Immature natural killer cell (primary cell): ENCODE results near the gene SLFN5. TPM values are rescaled to one million over a fixed set of nuclear protein-coding genes. Genes with fewer than 3 reads are reported as not detected.
"Not testable (repeated sequence)": the region's sequence is repeated elsewhere in the genome, so short reads cannot be mapped to it uniquely, and the experiment has no call there.

Experiments used
- DNase-seq, 3 donors: peaks; one replicate each; pipeline ENCODE4 v3.0.0; 2022; ENCODE audit warnings: mixed read lengths in 1 of 3
- H3K27ac Mint-ChIP-seq, 6 donors: one replicate each; pipeline ENCODE4 v1.8.0; 2020; ENCODE audit warnings: mixed read lengths in 6 of 6, mild to moderate bottlenecking in 5 of 6, inconsistent platforms in 4 of 6, moderate library complexity in 3 of 6
- H3K27me3 Mint-ChIP-seq, 3 donors: one replicate each; pipeline ENCODE4 v1.8.0; 2020 to 2021; ENCODE audit warnings: low read depth in 3 of 3, mild to moderate bottlenecking in 3 of 3, mixed read lengths in 3 of 3, moderate library complexity in 3 of 3, inconsistent platforms in 1 of 3
- H3K36me3 Mint-ChIP-seq, 3 donors: one replicate each; pipeline ENCODE4 v1.8.0; 2020; ENCODE audit warnings: mixed read lengths in 3 of 3, inconsistent platforms in 2 of 3, mild to moderate bottlenecking in 2 of 3
- H3K4me1 Mint-ChIP-seq, 2 donors: one replicate each; pipeline ENCODE4 v1.8.0; 2020; ENCODE audit warnings: inconsistent platforms in 2 of 2, mild to moderate bottlenecking in 2 of 2, mixed read lengths in 2 of 2, moderate library complexity in 1 of 2
- H3K4me3 Mint-ChIP-seq, 5 donors: one replicate each; pipeline ENCODE4 v1.8.0; 2020; ENCODE audit warnings: mild to moderate bottlenecking in 5 of 5, mixed read lengths in 5 of 5, inconsistent platforms in 3 of 5, moderate library complexity in 3 of 5
- H3K9me3 Mint-ChIP-seq, 6 donors: one replicate each; pipeline ENCODE4 v1.8.0; 2020; ENCODE audit warnings: mild to moderate bottlenecking in 6 of 6, mixed read lengths in 6 of 6, inconsistent platforms in 4 of 6, moderate library complexity in 3 of 6
- polyA plus RNA-seq, 3 donors: library from polyadenylated mRNA; unstranded; fragments of 300-500 nt; fragmentation: Illumina TruSeq; gene quantifications; one replicate each; pipeline ENCODE4 v1.2.3, GENCODE V29; 2021

Gene SLFN5
- 100 to 1,000 TPM in 1 of 3 donors, 10 to 100 TPM in 2; 38.5 to 156 (median 84.2) TPM for polyA plus RNA-seq

- Mint-ChIP-seq H3K27me3 (peaks cover 25 to 32% (median 26%) of the 10 kb centered on the region in 3 donors), H3K9me3 (no peaks in the 10 kb centered on the region), H3K36me3 (peaks cover 3 to 27% (median 19%) of the 10 kb centered on the region in 3 donors), H3K4me1 (peaks cover 67 to 84% of the 10 kb centered on the region in 2 donors), H3K4me3 (peak within 1 kb of the TSS; percentile 99 to 100 (median 100)), H3K27ac (peak within 1 kb of the TSS; percentile 98 to 100 (median 100))
- peak; percentile 95 to 97 (median 96) for DNase-seq
These were observed at the start of gene SLFN5 for GRCh38 chr17:35242805-35243560. Gene SLFN5 (plus strand): TSS chr17:35243072. CDS start chr17:35258691, 15,619 bp downstream.

GRCh38 chr17:35194001-35194400 lies 48.9 kb upstream of the SLFN5 start, which contains the start of gene SLC35G3:
Gene SLC35G3 (minus strand): TSS chr17:35194393. CDS start chr17:35194307, 86 bp downstream.
- H3K4me3 Mint-ChIP-seq, H3K36me3 Mint-ChIP-seq: not testable (repeated sequence)

GRCh38 chr17:35195062-35195461 lies 47.8 kb upstream of the SLFN5 start:
- not testable (repeated sequence) for H3K27ac Mint-ChIP-seq

More at GRCh38 chr17:35194001-35194400, 48.9 kb upstream of the SLFN5 start, which contains the start of gene SLC35G3:
- peak within 1 kb of the TSS in 1 of 6 donors; percentile 9 for H3K27ac Mint-ChIP-seq
- H3K4me1 Mint-ChIP-seq, H3K9me3 Mint-ChIP-seq, H3K27me3 Mint-ChIP-seq, DNase-seq: not testable (repeated sequence)

GRCh38 chr17:35202582-35202981 lies 40.3 kb upstream of the SLFN5 start:
- Mint-ChIP-seq H3K27ac (peak overlapping the region in 1 of 6 donors; percentile 75), H3K36me3 (peaks cover 5 to 21% (median 10%) of the 10 kb centered on the region in 3 donors), H3K9me3 (peaks cover 3 to 19% (median 10%) of the 10 kb centered on the region in 6 donors), H3K4me1 (peaks cover 12 to 16% of the 10 kb centered on the region in 2 donors)
- not testable (repeated sequence) for DNase-seq, H3K27me3 Mint-ChIP-seq, H3K4me3 Mint-ChIP-seq

More at GRCh38 chr17:35195062-35195461, 47.8 kb upstream of the SLFN5 start:
- not testable (repeated sequence) for H3K36me3 Mint-ChIP-seq, DNase-seq, H3K4me3 Mint-ChIP-seq, H3K27me3 Mint-ChIP-seq, H3K4me1 Mint-ChIP-seq
- H3K9me3 Mint-ChIP-seq: peaks cover 0 to 11% (median 4%) of the 10 kb centered on the region in 6 donors

- H3K27ac Mint-ChIP-seq: no peak overlapping the region
- H3K4me1 Mint-ChIP-seq: peaks cover 47 to 52% of the 10 kb centered on the region in 2 donors
- no peaks in the 10 kb centered on the region for H3K9me3 Mint-ChIP-seq
- H3K36me3 Mint-ChIP-seq: peaks cover 0 to 10% (median 0%) of the 10 kb centered on the region in 3 donors
- H3K4me3 Mint-ChIP-seq: no peak overlapping the region
- H3K27me3 Mint-ChIP-seq: peaks cover 0 to 4% (median 0%) of the 10 kb centered on the region in 3 donors
- DNase-seq: no peak
These were observed 32.1 kb upstream of the SLFN5 start for GRCh38 chr17:35210741-35211140.

- Mint-ChIP-seq H3K4me1 (peaks cover 61 to 69% of the 10 kb centered on the region in 2 donors), H3K9me3 (no peaks in the 10 kb centered on the region), H3K36me3 (peaks cover 0 to 4% (median 0%) of the 10 kb centered on the region in 3 donors), H3K4me3 (peak overlapping the region; percentile 70 to 88 (median 77)), H3K27me3 (peaks cover 0 to 4% (median 0%) of the 10 kb centered on the region in 3 donors), H3K27ac (peak overlapping the region; percentile 90 to 95 (median 93))
- DNase-seq: peak in 2 of 3 donors; percentile 13 to 17
These were observed 30.2 kb upstream of the SLFN5 start for GRCh38 chr17:35212668-35213067.

- Mint-ChIP-seq H3K27me3 (peaks cover 0 to 7% (median 3%) of the 10 kb centered on the region in 3 donors), H3K4me1 (peaks cover 68 to 75% of the 10 kb centered on the region in 2 donors), H3K36me3 (peaks cover 0 to 4% (median 0%) of the 10 kb centered on the region in 3 donors), H3K9me3 (no peaks in the 10 kb centered on the region), H3K27ac (peak overlapping the region; percentile 90 to 95 (median 93)), H3K4me3 (peak overlapping the region; percentile 70 to 88 (median 77))
- no peak for DNase-seq
These were observed 29.4 kb upstream of the SLFN5 start for GRCh38 chr17:35213412-35213940.

GRCh38 chr17:35214192-35214591 lies 28.7 kb upstream of the SLFN5 start:
- Mint-ChIP-seq H3K27me3 (peaks cover 0 to 7% (median 3%) of the 10 kb centered on the region in 3 donors), H3K9me3 (no peaks in the 10 kb centered on the region), H3K27ac (peak overlapping the region; percentile 90 to 95 (median 93)), H3K4me1 (peaks cover 75 to 82% of the 10 kb centered on the region in 2 donors), H3K4me3 (peak overlapping the region; percentile 70 to 88 (median 77)), H3K36me3 (peaks cover 0 to 4% (median 0%) of the 10 kb centered on the region in 3 donors)
- DNase-seq: peak; percentile 83 to 87 (median 86)

GRCh38 chr17:35214631-35215273 lies 28.1 kb upstream of the SLFN5 start:
- Mint-ChIP-seq H3K36me3 (peaks cover 0 to 4% (median 0%) of the 10 kb centered on the region in 3 donors), H3K9me3 (no peaks in the 10 kb centered on the region), H3K27ac (peak overlapping the region; percentile 90 to 95 (median 93)), H3K27me3 (peaks cover 0 to 6% (median 3%) of the 10 kb centered on the region in 3 donors), H3K4me3 (peak overlapping the region; percentile 70 to 88 (median 77)), H3K4me1 (peaks cover 80 to 87% of the 10 kb centered on the region in 2 donors)
- DNase-seq: peak; percentile 17 to 29 (median 19)

GRCh38 chr17:35217107-35217506 lies 25.8 kb upstream of the SLFN5 start:
- peaks cover 0 to 5% (median 3%) of the 10 kb centered on the region in 3 donors for H3K27me3 Mint-ChIP-seq
- no peaks in the 10 kb centered on the region for H3K36me3 Mint-ChIP-seq
- H3K9me3 Mint-ChIP-seq: no peaks in the 10 kb centered on the region
- H3K4me3 Mint-ChIP-seq: peak overlapping the region in 3 of 5 donors; percentile 34 to 65 (median 35)
- no peak for DNase-seq
- peaks cover 70 to 84% of the 10 kb centered on the region in 2 donors for H3K4me1 Mint-ChIP-seq
- H3K27ac Mint-ChIP-seq: peak overlapping the region; percentile 90 to 95 (median 92)

GRCh38 chr17:35218915-35219314 lies 24.0 kb upstream of the SLFN5 start:
- Mint-ChIP-seq H3K36me3 (peaks cover 0 to 7% (median 6%) of the 10 kb centered on the region in 3 donors), H3K9me3 (peaks cover 0 to 4% (median 0%) of the 10 kb centered on the region in 6 donors), H3K27me3 (peaks cover 0 to 3% (median 3%) of the 10 kb centered on the region in 3 donors), H3K4me1 (peaks cover 52 to 66% of the 10 kb centered on the region in 2 donors), H3K4me3 (peak overlapping the region; percentile 60 to 71 (median 69)), H3K27ac (peak overlapping the region; percentile 76 to 94 (median 86))
- DNase-seq: peak in 1 of 3 donors; percentile 20

- H3K36me3 Mint-ChIP-seq: peaks cover 4 to 7% (median 7%) of the 10 kb centered on the region in 3 donors
- peaks cover 20 to 30% of the 10 kb centered on the region in 2 donors for H3K4me1 Mint-ChIP-seq
- peaks cover 0 to 4% (median 0%) of the 10 kb centered on the region in 6 donors for H3K9me3 Mint-ChIP-seq
- peaks cover 0 to 3% (median 3%) of the 10 kb centered on the region in 3 donors for H3K27me3 Mint-ChIP-seq
- no peak overlapping the region for H3K4me3 Mint-ChIP-seq
- DNase-seq: no peak
- H3K27ac Mint-ChIP-seq: no peak overlapping the region
These were observed 20.4 kb upstream of the SLFN5 start for GRCh38 chr17:35222452-35222851.

GRCh38 chr17:35224436-35224835 lies 18.4 kb upstream of the SLFN5 start:
- Mint-ChIP-seq H3K4me3 (no peak overlapping the region), H3K4me1 (peaks cover 4 to 16% of the 10 kb centered on the region in 2 donors), H3K27me3 (peaks cover 0 to 2% (median 0%) of the 10 kb centered on the region in 3 donors), H3K36me3 (peaks cover 4 to 10% (median 7%) of the 10 kb centered on the region in 3 donors), H3K9me3 (peaks cover 0 to 4% (median 0%) of the 10 kb centered on the region in 6 donors), H3K27ac (no peak overlapping the region)
- no peak for DNase-seq
